HG02610 (cell line): ENCODE measurements around the gene KRTAP12-3.
"Not testable (repeated sequence)": the region's sequence is repeated elsewhere in the genome, so short reads cannot be mapped to it uniquely, and the experiment has no call there.

Experiments
- ATAC-seq: cut with Tn5 transposase; IDR thresholded peaks from one replicate; pipeline ENCODE4 v1.9.1; 2021; ENCODE audit warnings: mild to moderate bottlenecking, moderate library complexity; ENCODE audit not compliant: unreplicated experiment

Gene KRTAP12-3

GRCh38 chr21:44627181-44627822, 30.4 kb upstream of the KRTAP12-3 start:
- not testable (repeated sequence) for ATAC-seq

DNA sequence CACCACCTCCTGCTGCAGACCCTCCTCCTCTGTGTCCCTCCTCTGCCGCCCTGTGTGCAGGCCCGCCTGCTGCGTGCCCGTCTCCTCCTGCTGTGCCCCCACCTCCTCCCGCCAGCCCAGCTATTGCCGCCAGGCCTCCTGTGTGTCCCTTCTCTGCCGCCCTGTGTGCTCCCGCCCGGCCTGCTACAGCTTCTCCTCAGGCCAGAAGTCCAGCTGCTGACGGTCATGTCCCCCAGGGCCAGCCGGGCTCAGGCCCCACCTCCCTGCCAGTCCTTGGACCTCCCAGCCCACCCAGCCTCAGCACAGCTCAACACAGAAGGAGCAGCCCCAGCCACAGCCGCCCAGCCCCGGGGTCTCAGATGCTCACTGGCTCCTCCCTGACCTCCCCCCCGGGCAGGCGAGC, 29.9 kb upstream of the KRTAP12-3 start:
- not testable (repeated sequence) for ATAC-seq

DNA sequence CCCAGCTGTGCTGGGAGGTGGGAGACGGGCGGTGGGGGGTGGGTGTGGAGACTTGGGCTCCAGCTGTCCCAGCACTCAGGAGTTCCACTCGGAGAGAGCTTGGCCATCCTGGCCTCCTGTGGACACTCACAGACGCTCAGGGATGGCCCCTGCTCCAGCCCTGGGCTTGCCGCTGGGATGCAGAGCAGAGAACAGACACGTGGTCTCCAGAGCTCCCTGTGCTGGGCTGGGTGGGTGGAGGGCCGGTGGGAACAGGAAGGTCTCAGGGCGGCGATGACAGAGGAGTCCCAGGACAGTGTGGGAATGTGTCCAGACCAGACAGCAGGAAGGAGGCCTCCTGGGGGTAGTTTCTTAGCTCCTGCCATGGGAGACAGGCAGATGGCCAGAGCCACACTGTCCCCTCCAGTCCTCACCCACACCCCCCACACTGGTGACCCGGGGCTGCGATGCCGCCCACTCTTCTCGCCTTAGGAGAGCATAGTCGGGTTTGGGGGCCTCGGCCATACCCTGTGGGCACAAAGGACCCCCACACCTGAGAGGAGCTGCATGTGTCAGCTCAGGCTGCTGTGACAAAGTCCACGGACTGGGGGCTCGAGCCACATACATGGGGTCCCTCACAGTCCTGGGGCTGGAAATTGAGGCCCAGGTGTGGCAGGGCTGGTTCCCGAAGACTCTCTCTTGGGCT, 28.9 kb upstream of the KRTAP12-3 start:
- no peak for ATAC-seq

DNA sequence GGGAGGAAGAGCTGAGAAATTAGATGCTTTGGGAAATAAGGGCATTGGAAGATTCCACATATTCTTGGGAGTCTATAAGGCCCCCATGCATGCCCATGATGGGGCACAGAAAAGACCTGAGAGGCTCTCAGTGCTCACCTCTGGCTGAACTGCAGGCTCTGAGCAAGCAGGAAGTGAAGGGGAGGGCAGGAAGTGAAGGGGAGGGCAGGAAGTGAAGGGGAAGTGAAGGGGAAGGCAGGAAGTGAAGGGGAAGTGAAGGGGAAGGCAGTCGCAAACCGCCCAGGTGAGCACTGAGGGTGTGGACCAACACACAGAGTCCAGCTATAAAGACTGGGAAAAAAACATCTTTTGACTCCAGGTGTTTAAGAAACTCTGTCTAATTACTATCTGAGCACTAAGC, 27.3 kb upstream of the KRTAP12-3 start:
- no peak for ATAC-seq

DNA sequence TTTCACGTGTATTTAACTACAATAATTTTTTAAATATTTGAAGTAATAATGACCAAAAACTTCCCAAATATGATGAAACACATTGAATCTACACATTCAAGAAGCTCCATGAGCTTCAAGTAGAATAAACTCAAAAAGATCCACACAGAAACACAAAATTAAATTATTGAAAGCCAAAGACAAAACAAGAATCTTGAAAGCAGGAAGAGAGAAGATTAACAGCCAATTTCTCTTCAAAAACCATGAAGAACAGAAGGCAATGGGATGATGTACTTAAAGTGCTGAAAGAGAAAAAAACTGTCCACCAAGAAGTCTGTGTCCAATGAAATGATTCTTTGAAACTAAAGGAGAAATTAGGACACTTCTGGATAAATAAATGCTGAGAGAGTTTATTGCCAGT, 25.7 kb upstream of the KRTAP12-3 start:
- ATAC-seq = no peak

DNA sequence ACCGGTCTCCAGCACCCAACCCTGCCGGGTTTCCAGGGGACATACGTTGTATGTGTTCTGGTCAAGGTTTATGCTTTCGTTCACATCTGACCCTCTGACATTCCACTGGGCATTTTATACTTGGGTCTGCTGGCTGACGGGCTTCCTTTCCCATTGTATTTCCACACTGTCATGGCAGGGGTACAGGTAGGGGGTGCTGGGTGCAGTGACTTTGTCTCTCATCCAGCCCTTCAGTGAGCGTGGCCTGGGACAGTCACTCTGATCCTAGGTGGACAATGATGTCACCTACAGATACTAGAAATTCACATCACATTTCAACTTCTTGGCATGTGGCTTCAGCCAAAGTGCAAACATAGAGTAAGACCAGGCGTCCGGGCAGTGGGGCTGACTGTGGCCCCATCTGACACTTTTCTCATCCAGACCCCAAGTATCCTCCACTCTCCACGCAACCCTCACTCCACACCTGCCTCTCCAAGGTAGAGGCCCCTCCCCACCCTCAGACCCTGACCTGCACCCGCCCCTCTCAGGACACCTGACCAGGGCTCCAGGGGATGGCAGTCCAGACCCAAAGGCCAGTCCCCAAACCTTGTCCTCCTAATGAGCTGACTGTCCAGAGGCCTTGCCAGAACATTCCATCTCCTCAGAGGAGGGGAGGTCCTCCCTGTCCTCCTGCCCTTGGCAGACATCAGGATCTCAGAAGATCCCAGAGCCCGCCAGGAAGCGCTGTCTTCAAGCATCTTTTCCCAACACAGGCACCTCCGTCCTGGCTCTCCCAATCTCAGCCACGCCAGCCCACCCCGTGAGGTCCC, 21.3 kb upstream of the KRTAP12-3 start:
- no peak for ATAC-seq

DNA sequence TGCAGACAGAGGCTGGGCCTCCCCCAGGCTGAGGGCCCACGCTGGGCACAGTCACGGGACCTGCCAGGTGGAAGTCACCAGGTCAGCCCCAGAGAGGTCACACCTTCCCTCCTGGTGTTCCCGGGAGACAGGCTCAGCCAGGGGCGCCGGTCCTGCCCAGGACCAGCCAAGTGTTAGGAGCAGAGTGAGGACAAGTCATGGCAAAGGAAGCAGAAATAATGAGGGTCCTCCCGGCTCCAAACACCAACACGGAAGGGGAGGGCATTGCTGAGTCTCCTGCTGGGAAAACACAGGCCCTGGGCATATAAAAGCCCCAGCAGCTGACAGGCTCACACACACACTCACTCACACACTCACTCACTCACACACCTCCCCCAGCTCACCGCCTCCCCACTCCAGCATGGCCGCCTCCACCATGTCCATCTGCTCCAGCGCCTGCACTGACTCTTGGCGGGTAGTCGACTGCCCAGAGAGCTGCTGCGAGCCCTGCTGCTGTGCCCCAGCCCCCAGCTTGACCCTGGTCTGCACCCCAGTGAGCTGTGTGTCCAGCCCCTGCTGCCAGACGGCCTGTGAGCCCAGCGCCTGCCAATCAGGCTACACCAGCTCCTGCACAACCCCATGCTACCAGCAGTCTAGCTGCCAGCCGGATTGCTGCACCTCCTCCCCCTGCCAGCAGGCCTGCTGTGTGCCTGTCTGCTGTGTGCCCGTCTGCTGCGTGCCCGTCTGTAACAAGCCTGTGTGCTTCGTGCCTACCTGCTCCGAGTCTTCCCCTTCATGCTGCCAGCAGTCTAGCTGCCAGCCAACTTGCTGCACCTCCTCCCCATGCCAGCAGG, 20.5 kb upstream of the KRTAP12-3 start, which contains the start of gene KRTAP10-10:
TSS of gene KRTAP10-10 (plus strand) at position 339 of the 833 bp plus-strand sequence. CDS start at position 401, 62 bp downstream.
- ATAC-seq = no peak

DNA sequence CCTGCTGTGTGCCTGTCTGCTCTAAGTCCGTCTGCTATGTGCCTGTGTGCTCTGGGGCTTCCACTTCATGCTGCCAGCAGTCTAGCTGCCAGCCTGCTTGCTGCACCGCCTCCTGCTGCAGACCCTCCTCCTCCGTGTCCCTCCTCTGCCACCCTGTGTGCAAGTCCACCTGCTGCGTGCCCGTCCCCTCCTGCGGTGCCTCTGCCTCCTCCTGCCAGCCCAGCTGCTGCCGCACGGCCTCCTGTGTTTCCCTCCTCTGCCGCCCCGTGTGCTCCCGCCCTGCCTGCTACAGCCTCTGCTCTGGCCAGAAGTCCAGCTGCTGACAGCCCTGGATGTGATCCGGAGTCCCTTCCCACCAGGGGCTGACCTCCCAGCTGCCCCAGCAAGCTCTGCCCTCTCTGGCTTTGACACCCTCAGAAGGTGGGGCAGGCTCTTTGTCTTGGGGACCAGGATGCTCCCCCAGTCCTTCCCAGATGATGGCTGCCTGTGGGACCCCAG, 19.8 kb upstream of the KRTAP12-3 start:
- not testable (repeated sequence) for ATAC-seq

DNA sequence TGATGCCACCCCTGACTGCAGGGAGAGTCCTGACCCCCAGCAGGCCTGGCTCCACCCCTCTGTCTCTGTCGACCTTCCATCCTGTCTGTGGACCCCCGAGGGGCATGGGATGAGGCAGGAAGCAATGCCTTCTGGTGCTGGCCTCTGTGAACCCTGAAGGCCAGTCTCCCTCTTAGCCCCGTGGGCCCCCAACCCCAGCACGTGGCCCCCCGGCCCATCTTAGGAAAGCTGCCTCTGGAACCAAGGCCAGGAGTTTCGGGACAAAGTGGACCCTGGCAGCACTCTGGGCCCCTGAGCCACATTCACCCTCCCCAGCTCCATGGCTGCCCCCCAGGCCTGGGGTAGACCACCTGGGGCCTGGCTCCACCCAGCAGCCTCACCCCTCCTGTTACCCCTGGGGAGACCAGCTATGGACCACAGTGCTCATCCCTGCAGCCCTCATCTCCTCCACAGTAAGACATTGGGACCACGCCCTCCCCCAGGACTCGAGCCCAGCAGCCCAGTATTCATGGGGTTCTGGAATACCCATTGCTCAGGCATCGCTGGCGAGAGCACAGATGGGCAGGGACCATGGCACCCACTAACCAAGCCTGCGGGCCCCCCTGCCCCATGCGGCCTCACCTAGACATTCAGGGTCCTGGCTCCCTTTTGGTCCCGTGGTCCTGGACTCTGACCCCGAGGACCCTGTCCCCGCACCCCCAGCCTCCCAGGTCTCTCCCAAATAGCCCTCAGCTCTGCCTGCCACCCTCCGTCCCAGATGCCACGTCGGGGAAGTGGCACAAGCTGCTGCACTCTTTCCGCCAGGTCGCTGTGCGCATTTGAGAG, 19.0 kb upstream of the KRTAP12-3 start:
- not testable (repeated sequence) for ATAC-seq

DNA sequence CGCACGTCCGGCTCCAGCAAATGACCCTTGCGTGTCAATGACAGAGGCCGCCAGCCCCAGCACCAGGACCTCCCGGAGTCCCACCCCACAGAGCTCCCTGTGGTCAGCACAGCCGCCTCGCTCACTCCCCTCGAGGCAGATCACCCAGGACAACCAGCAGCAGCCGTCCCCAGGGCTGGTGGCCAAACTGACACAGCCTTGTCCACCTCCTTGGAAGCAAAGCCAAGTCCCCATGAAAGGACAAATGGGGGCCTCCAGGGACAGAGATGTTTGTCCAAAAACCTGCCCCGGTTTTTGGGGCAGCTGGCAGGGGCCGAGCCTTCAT, 18.4 kb upstream of the KRTAP12-3 start:
- ATAC-seq = no peak

DNA sequence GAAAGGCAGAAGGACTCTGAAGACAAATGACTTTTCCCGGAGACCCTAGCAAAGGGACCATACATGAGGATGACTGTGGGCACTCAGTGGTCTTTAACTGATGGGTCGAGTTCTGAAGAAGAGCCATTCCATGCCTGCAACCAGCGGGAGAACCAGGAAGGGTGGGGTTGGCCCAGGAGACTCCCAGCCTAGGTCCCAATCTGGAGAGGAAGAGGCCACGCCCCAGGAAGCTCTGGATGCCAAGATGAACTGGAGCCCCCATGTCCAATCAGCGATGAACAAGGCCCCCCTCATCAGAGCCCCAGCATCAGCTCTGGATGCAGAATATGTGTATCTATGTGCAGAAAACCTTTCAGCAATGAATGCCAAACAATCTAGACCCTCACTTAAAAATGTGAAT, 17.0 kb upstream of the KRTAP12-3 start:
- no peak for ATAC-seq

- ATAC-seq = no peak
Observed at GRCh38 chr21:44643741-44644310, 13.9 kb upstream of the KRTAP12-3 start.

DNA sequence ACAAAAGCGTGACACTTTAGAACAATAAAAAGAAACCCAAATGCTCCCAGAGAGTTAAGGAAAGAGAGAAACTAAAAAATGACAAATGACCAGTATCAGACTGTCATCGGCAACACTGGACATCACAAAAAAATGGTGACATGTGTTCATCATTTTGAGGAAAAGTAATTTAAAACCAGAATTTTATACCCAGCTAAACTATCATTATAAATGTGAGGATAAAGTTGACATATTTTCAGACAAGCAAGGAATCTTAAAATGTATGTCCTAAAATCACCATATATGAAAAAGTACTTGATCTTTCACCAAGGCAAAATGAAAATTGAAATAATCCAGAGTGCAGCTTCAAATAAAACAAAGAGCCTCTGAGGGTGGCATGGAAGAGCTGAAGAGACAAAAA, 12.9 kb upstream of the KRTAP12-3 start:
- no peak for ATAC-seq

DNA sequence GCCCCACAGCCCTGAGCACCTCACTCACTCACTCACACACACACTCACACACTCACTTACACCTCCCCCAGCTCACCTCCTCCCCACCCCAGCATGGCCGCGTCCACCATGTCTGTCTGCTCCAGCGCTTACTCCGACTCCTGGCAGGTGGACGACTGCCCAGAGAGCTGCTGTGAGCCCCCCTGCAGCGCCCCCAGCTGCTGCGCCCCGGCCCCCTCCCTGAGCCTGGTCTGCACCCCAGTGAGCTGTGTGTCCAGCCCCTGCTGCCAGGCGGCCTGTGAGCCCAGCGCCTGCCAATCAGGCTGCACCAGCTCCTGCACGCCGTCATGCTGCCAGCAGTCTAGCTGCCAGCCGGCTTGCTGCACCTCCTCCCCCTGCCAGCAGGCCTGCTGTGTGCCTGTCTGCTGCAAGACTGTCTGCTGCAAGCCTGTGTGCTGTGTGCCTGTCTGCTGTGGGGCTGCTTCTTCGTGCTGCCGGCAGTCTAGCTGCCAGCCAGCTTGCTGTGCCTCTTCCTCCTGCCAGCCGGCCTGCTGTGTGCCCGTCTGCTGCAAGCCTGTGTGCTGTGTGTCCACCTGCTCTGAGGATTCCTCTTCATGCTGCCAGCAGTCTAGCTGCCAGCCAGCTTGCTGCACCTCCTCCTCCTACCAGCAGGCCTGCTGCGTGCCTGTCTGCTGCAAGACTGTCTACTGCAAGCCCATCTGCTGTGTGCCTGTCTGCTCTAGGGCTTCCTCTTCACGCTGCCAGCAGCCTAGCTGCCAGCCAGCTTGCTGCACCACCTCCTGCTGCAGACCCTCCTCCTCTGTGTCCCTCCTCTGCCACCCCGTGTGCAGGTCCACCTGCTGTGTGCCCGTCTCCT, 11.1 kb upstream of the KRTAP12-3 start, which contains the start of gene KRTAP10-11:
TSS of gene KRTAP10-11 (plus strand) at position 49 of the 856 bp plus-strand sequence. CDS start at position 94, 45 bp downstream.
- not testable (repeated sequence) for ATAC-seq

GRCh38 chr21:44647222-44647552, 10.5 kb upstream of the KRTAP12-3 start:
- no peak for ATAC-seq

DNA sequence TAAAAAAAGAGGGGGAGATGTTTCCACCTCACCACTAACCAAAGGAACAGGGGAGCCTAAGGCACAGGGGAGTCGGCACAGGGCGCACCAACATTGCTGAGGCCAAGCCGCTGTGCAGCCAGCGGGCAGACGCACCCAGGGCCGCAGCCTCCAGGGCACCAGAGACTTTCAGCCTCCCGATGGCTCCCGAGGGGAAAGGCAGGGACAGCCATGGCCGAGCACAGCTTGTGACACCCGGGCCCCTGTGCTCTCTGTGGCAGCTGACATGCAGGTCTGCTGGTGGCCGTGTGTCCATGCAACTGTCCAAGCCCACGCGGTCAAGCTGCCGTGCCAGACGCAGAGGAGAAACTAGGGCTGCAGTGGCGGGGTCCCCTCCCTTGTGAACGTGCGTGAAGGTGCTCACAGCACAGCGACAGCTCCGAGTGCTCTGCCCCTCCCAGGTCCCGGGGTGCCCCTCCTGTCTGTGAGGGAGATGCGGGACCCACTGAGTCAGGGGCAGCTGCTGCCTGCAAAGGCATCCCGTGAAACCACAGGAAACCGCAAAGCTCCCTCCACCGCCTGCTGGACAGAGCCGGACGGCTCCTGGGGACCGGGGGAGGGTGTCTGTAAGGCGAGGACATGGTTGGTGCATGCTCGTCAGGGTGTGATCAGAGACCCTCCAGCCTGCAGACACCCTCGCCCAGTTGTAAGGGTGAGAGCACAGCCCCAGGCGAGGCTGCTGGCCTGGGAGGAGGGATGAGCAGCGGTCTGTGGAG, 9.0 kb upstream of the KRTAP12-3 start:
- no peak for ATAC-seq

GRCh38 chr21:44649521-44650100, 8.1 kb upstream of the KRTAP12-3 start:
- ATAC-seq = no peak
